H1 (cell line): ENCODE data around the gene GARNL3. TPM values are rescaled to one million over a fixed set of nuclear protein-coding genes. Genes with fewer than 3 reads are reported as not detected.
A peak's percentile ranks its signal among the peaks of the same experiment; 100 is the strongest.

Source experiments
- CTCF ChIA-PET: fragments of 300-600 bp; sonication (Branson Sonifier 250); formaldehyde crosslinking; loops from one replicate; lab custom pipeline; 2021; ENCODE audit not compliant: partially characterized antibody; lab: Charles Lee
- POLR2A ChIA-PET: fragments of 300-600 bp; sonication (Branson Sonifier 250); formaldehyde crosslinking; loops from one replicate; lab custom pipeline; 2021; ENCODE audit warnings: inconsistent platforms; ENCODE audit not compliant: partially characterized antibody; lab: Charles Lee
- DNase-seq, 2 experiments: peaks; one replicate each; pipeline versions ENCODE4 v3.0.0 to v3.0.0-alpha.2; 2010 to 2022; ENCODE audit warnings: low spot score in 2 of 2, low read depth in 1 of 2, mixed read lengths in 1 of 2
- FAIRE-seq: peaks from 2 replicates; lab custom pipeline; 2011; peaks lifted over from hg19 to GRCh38; lab: Jason Lieb, UNC
- H2AFZ ChIP-seq: 2 replicates; pipeline ENCODE4 v1.8.1; 2012; ENCODE audit warnings: low read length, inconsistent platforms
- H2AK5ac ChIP-seq: 2 replicates; pipeline ENCODE4 v1.6.1; 2013; ENCODE audit warnings: low read depth, low read length
- H2BK120ac ChIP-seq: replicated peaks from 2 replicates; pipeline ENCODE3; 2013; ENCODE audit warnings: low read depth, low read length, inconsistent platforms
- H2BK12ac ChIP-seq: 2 replicates; pipeline ENCODE4 v1.6.1; 2013; ENCODE audit warnings: low read depth, low read length
- H2BK15ac ChIP-seq: 2 replicates; pipeline ENCODE4 v1.6.1; 2013; ENCODE audit warnings: low read length
- H2BK20ac ChIP-seq: 2 replicates; pipeline ENCODE4 v1.6.1; 2013; ENCODE audit warnings: low read length
- H2BK5ac ChIP-seq: 2 replicates; pipeline ENCODE4 v1.6.1; 2013; ENCODE audit warnings: low read depth, low read length
- H3K14ac ChIP-seq: 2 replicates; pipeline ENCODE4 v1.6.1; 2013; ENCODE audit warnings: inconsistent platforms; ENCODE audit not compliant: insufficient read length
- H3K18ac ChIP-seq: 2 replicates; pipeline ENCODE4 v1.6.1; 2013; ENCODE audit warnings: low read length; ENCODE audit errors: extremely low read depth
- H3K23ac ChIP-seq: 2 replicates; pipeline ENCODE4 v1.6.1; 2013; ENCODE audit warnings: inconsistent platforms; ENCODE audit not compliant: insufficient read length
- H3K23me2 ChIP-seq: 2 replicates; pipeline ENCODE4 v1.6.1; 2013; ENCODE audit warnings: low read depth, low read length
- H3K27ac ChIP-seq: 2 replicates; pipeline ENCODE4 v1.6.1; 2011; ENCODE audit warnings: low read depth, low read length, inconsistent platforms
- H3K27me3 ChIP-seq, 4 experiments: replicated peaks in 1 of 4; 1 replicate in 1 of 4; 2 replicates in 3 of 4; pipeline versions ENCODE4 v1.6.1 to v1.8.1; 2011 to 2013; ENCODE audit warnings: low read length in 3 of 4, mild to moderate bottlenecking in 3 of 4, inconsistent platforms in 2 of 4, mixed read lengths in 2 of 4, moderate library complexity in 1 of 4; ENCODE audit not compliant: control insufficient read depth in 3 of 4, insufficient read depth in 3 of 4; ENCODE audit errors: extremely low read depth in 1 of 4
- H3K36me3 ChIP-seq, 4 experiments: 2 replicates each; pipeline versions ENCODE4 v1.6.1 to v1.8.1; 2011 to 2013; ENCODE audit warnings: mild to moderate bottlenecking in 4 of 4, low read length in 3 of 4, moderate library complexity in 2 of 4, control low read depth in 1 of 4, inconsistent platforms in 1 of 4; ENCODE audit not compliant: insufficient read depth in 4 of 4, control insufficient read depth in 2 of 4
- H3K4ac ChIP-seq: replicated peaks from 2 replicates; pipeline ENCODE3; 2013; ENCODE audit warnings: low read length, low read depth, mixed read lengths, inconsistent platforms; ENCODE audit not compliant: insufficient read length
- H3K4me1 ChIP-seq, 4 experiments: replicated peaks in 1 of 4; 1 replicate in 1 of 4; 2 replicates in 3 of 4; pipeline versions ENCODE4 v1.6.1 to v1.8.1; 2011 to 2013; ENCODE audit warnings: low read length in 3 of 4, inconsistent platforms in 2 of 4, mixed read lengths in 1 of 4; ENCODE audit not compliant: insufficient read depth in 4 of 4, control insufficient read depth in 3 of 4
- H3K4me2 ChIP-seq, 2 experiments: 2 replicates each; pipeline versions ENCODE4 v1.6.1 to v1.8.1; 2011 to 2013; ENCODE audit warnings: low read depth in 2 of 2, low read length in 2 of 2, control low read depth in 1 of 2, inconsistent platforms in 1 of 2, mild to moderate bottlenecking in 1 of 2; ENCODE audit not compliant: insufficient read depth in 1 of 2
- H3K4me3 ChIP-seq, 4 experiments: fragments of 200-600, 300-600 bp in 1 of 4; sonication (generic), shearing (Covaris generic), sonication (Bioruptor Twin) in 1 of 4; 2 replicates each; pipeline versions ENCODE4 v1.5.1 to v1.8.1; 2011 to 2016; ENCODE audit warnings: low read length in 4 of 4, low read depth in 3 of 4, control low read depth in 2 of 4, inconsistent platforms in 2 of 4, mild to moderate bottlenecking in 2 of 4, mixed read lengths in 1 of 4, moderate library complexity in 1 of 4; ENCODE audit not compliant: insufficient read depth in 2 of 4; ENCODE audit errors: extremely low read depth in 1 of 4
- H3K56ac ChIP-seq: replicated peaks from 2 replicates; pipeline ENCODE3; 2013; ENCODE audit warnings: low read depth, mild to moderate bottlenecking, mixed read lengths, low read length, inconsistent platforms; ENCODE audit not compliant: insufficient read length
- H3K79me1 ChIP-seq: 2 replicates; pipeline ENCODE4 v1.6.1; 2013; ENCODE audit warnings: low read depth, low read length, control low read depth
- H3K79me2 ChIP-seq, 2 experiments: 2 replicates each; pipeline versions ENCODE4 v1.6.1 to v1.8.1; 2012 to 2013; ENCODE audit warnings: low read length in 2 of 2, mild to moderate bottlenecking in 2 of 2, inconsistent platforms in 1 of 2; ENCODE audit not compliant: insufficient read depth in 2 of 2, control insufficient read depth in 1 of 2
- H3K9ac ChIP-seq, 4 experiments: replicated peaks in 1 of 4; 1 replicate in 1 of 4; 2 replicates in 3 of 4; pipeline versions ENCODE4 v1.6.1 to v1.8.1; 2011 to 2013; ENCODE audit warnings: low read depth in 3 of 4, low read length in 3 of 4, control low read depth in 2 of 4, mild to moderate bottlenecking in 2 of 4, moderate library complexity in 2 of 4, inconsistent platforms in 1 of 4; ENCODE audit errors: extremely low read depth in 1 of 4
- H3K9me3 ChIP-seq, 2 experiments: 2 replicates each; pipeline versions ENCODE4 v1.6.1 to v1.8.1; 2012 to 2013; ENCODE audit warnings: mild to moderate bottlenecking in 2 of 2, moderate library complexity in 2 of 2, control low read depth in 1 of 2, inconsistent platforms in 1 of 2, low read depth in 1 of 2, low read length in 1 of 2, mixed read lengths in 1 of 2; ENCODE audit not compliant: insufficient read depth in 2 of 2
- H4K20me1 ChIP-seq, 2 experiments: replicated peaks in 1 of 2; 2 replicates each; pipeline versions ENCODE3 to v1.8.1; 2011 to 2013; ENCODE audit warnings: inconsistent platforms in 2 of 2, low read length in 2 of 2, mild to moderate bottlenecking in 1 of 2; ENCODE audit not compliant: insufficient read depth in 2 of 2, control insufficient read depth in 1 of 2
- H4K5ac ChIP-seq: 2 replicates; pipeline ENCODE4 v1.6.1; 2013; ENCODE audit warnings: low read length, low read depth, mixed read lengths, inconsistent platforms; ENCODE audit not compliant: insufficient read length
- H4K8ac ChIP-seq: 2 replicates; pipeline ENCODE4 v1.8.0; 2013; ENCODE audit warnings: mild to moderate bottlenecking, moderate library complexity, low read length, inconsistent platforms; ENCODE audit not compliant: insufficient read depth; ENCODE audit errors: extremely low read depth
- H4K91ac ChIP-seq: replicated peaks from 2 replicates; pipeline ENCODE3; 2013; ENCODE audit warnings: low read length, mixed read lengths, inconsistent platforms; ENCODE audit not compliant: insufficient read length
- ASH2L ChIP-seq: fragments of 200-600, 300-600 bp; sonication (generic); IDR thresholded peaks from one replicate; pipeline ENCODE4 v1.7.1; 2017; ENCODE audit warnings: low read length
- CBX8 ChIP-seq: fragments of 300-800, 300-1000 bp; sonication (generic); IDR thresholded peaks from 2 replicates; pipeline ENCODE4 v1.7.1; 2016; ENCODE audit warnings: low read depth, low read length, borderline replicate concordance
- EZH2 ChIP-seq: fragments of 200-600 bp; sonication (generic); IDR thresholded peaks from 2 replicates; pipeline ENCODE4 v1.7.1; 2012; ENCODE audit warnings: low read depth, mild to moderate bottlenecking, moderate library complexity, low read length, inconsistent platforms; ENCODE audit not compliant: severe bottlenecking
- FOSL1 ChIP-seq: IDR thresholded peaks from 2 replicates; pipeline ENCODE4 v1.6.1; 2011; ENCODE audit warnings: mild to moderate bottlenecking, low read depth, low read length, moderate library complexity; ENCODE audit not compliant: insufficient read depth
- JUND ChIP-seq: IDR thresholded peaks from 2 replicates; pipeline ENCODE4 v1.6.1; 2011; ENCODE audit warnings: mild to moderate bottlenecking, improper control_type of control experiment, low read length
- RFX5 ChIP-seq: IDR thresholded peaks from 2 replicates; pipeline ENCODE4 v1.6.1; 2011; ENCODE audit warnings: low read depth, low read length, improper control_type of control experiment, borderline replicate concordance
- RNF2 ChIP-seq: fragments of 200-900, 300-1000 bp; sonication (generic); IDR thresholded peaks from 2 replicates; pipeline ENCODE4 v1.7.1; 2016; ENCODE audit warnings: borderline replicate concordance, low read depth, mild to moderate bottlenecking, antibody characterized with exemption, low read length; ENCODE audit not compliant: poor library complexity, severe bottlenecking; ENCODE audit errors: missing control alignments
- SP2 ChIP-seq: IDR thresholded peaks from 2 replicates; pipeline ENCODE4 v1.6.1; 2012; ENCODE audit warnings: mild to moderate bottlenecking, low read length, inconsistent platforms
- TAF1 ChIP-seq: IDR thresholded peaks from 2 replicates; pipeline ENCODE4 v1.6.1; 2011; ENCODE audit warnings: mild to moderate bottlenecking, low read depth, low read length
- WGBS, 2 experiments: shearing (Covaris generic) in 1 of 2; methylation state at CpG; one replicate each; pipeline versions ENCODE4 v1.1.6 to v1.1.7; 2013 to 2015; ENCODE audit warnings: low lambda C conversion rate in 2 of 2, mixed read lengths in 2 of 2, inconsistent platforms in 1 of 2, low coverage in 1 of 2, missing lambda C conversion rate in 1 of 2; ENCODE audit not compliant: insufficient replicate concordance in 2 of 2, insufficient coverage in 1 of 2, insufficient read length in 1 of 2; ENCODE audit errors: extremely low coverage in 1 of 2, missing lambda C conversion rate in 1 of 2; 5-methylcytosine and 5-hydroxymethylcytosine counted together
- polyA plus RNA-seq, 7 experiments: library from polyadenylated mRNA; depleted of rRNA in 3 of 7; stranded (reverse) in 5 of 7; unstranded in 2 of 7; fragments of >200 nt in 5 of 7; fragments of 200-250 nt in 2 of 7; gene quantifications; 1 replicate in 5 of 7; 2 replicates in 1 of 7; 4 replicates in 1 of 7; pipeline versions ENCODE4 v1.2.1 to v1.2.3, GENCODE V29; 2011 to 2013; ENCODE audit warnings: missing spikeins in 2 of 7, mixed read lengths in 2 of 7
- total RNA-seq: library from RNA; stranded (reverse); fragmentation: NEBNext Ultra II Directional; extraction: Animal tissue kit (Norgen Biotek cat#: 25700); gene quantifications from 2 replicates; pipeline ENCODE4 v1.2.1, GENCODE V29; 2021
- TF ChIP-seq, protein P1 (sequence below): IDR thresholded peaks from 2 replicates; pipeline ENCODE4 v1.6.1; 2012; ENCODE audit warnings: low read length, inconsistent platforms
- TF ChIP-seq, protein P2 (sequence below): IDR thresholded peaks from 2 replicates; pipeline ENCODE4 v1.6.1; 2011; ENCODE audit warnings: low read length, improper control_type of control experiment

The GARNL3 gene
- total and polyA plus RNA-seq, 2 of the 8 experiments (the other 6 are each of a cell fraction or from before 2014, with no cell fraction given) = 6.5 to 18.3 TPM

DNA sequence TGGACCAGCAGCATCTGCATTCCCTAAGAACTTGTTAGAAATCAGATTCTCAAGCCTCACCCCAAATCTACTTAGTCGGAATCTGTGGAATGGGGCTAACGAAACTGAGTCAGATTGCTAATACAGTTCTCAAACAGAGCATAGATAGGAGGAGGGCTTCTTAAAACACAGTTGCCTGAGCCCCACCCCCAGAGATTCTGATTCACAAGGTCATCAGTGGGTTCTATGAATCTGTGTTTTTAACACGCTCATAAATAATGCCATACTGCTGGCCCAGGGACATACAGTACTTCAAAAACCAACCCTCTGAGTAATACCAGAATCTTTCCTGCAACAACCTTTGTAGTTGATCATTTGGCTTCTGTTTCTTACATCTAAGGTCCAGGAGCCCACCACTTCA lies 32.9 kb upstream of the GARNL3 start:
- Histone ChIP-seq H4K91ac (no peak overlapping the region), H2BK15ac (no peak overlapping the region), H3K56ac (no peak overlapping the region), H2BK12ac (no peak overlapping the region), H2BK5ac (no peak overlapping the region), H3K18ac (no peak overlapping the region), H3K36me3 (no peaks in the 10 kb centered on the region), H2BK20ac (0 out of 2 replicates have a peak overlapping the region, but pooled peaks have one; percentile 26), H3K9me3 (no peaks in the 10 kb centered on the region), H3K27ac (no peak overlapping the region), H2BK120ac (no peak overlapping the region), H3K27me3 (peaks cover 0 to 1% (median under 1%) of the 10 kb centered on the region in 4 experiments; a peak in 3 of 7 replicates), H3K4ac (no peak overlapping the region), H3K23ac (no peak overlapping the region), H2AFZ (no peak overlapping the region), H4K8ac (no peak overlapping the region), H3K79me1 (no peaks in the 10 kb centered on the region), H3K4me2 (no peak overlapping the region), H3K9ac (no peak overlapping the region), H4K20me1 (peaks cover 0 to 2% of the 10 kb centered on the region in 2 experiments), H4K5ac (no peak overlapping the region), H3K79me2 (no peaks in the 10 kb centered on the region), H3K4me1 (no peaks in the 10 kb centered on the region), H3K4me3 (no peak overlapping the region), H3K23me2 (no peaks in the 10 kb centered on the region), H3K14ac (no peak overlapping the region), H2AK5ac (no peak overlapping the region)
- ChIA-PET CTCF (interaction anchor here (0.8 to 1.6 kb wide), 2 partner anchors 13 to 17 kb away, joined by 3 read pairs; no protein-coding TSS in a partner anchor), POLR2A (no interaction called here)
- DNase-seq = no peak
- FAIRE-seq = no peak
- 91% methylated on average over 3 of the region's 3 CpGs; no CpG with 5 or more reads in 1 of the 2 experiments for WGBS, 2 experiments
- no peak for TF ChIP-seq FOSL1
- TF ChIP-seq CBX8 = no peak
- no peak for TF ChIP-seq RFX5
- no peak for TF ChIP-seq SP2
- TF ChIP-seq, protein P1, sequence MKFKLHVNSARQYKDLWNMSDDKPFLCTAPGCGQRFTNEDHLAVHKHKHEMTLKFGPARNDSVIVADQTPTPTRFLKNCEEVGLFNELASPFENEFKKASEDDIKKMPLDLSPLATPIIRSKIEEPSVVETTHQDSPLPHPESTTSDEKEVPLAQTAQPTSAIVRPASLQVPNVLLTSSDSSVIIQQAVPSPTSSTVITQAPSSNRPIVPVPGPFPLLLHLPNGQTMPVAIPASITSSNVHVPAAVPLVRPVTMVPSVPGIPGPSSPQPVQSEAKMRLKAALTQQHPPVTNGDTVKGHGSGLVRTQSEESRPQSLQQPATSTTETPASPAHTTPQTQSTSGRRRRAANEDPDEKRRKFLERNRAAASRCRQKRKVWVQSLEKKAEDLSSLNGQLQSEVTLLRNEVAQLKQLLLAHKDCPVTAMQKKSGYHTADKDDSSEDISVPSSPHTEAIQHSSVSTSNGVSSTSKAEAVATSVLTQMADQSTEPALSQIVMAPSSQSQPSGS = no peak
- no peak for TF ChIP-seq ASH2L
- no peak for TF ChIP-seq RNF2
- TF ChIP-seq EZH2 = no peak
- TF ChIP-seq, protein P2, sequence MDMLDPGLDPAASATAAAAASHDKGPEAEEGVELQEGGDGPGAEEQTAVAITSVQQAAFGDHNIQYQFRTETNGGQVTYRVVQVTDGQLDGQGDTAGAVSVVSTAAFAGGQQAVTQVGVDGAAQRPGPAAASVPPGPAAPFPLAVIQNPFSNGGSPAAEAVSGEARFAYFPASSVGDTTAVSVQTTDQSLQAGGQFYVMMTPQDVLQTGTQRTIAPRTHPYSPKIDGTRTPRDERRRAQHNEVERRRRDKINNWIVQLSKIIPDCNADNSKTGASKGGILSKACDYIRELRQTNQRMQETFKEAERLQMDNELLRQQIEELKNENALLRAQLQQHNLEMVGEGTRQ = no peak
- TF ChIP-seq JUND = no peak
- TF ChIP-seq TAF1 = no peak
